Fibroblast of skin of back (primary cell): ENCODE results near the gene PEX1.
"Not testable (repeated sequence)": the region's sequence is repeated elsewhere in the genome, so short reads cannot be mapped to it uniquely, and the experiment has no call there.

Experiments
- DNase-seq: peaks from one replicate; pipeline ENCODE4 v3.0.0-alpha.2; 2013

PEX1 gene

GRCh38 chr7:92504563-92504962 is 23.8 kb downstream of the PEX1 start:
- DNase-seq: no peak

GRCh38 chr7:92503767-92504166 is 24.6 kb downstream of the PEX1 start:
- no peak for DNase-seq

GRCh38 chr7:92498557-92498956 is 29.8 kb downstream of the PEX1 start:
- no peak for DNase-seq

DNA sequence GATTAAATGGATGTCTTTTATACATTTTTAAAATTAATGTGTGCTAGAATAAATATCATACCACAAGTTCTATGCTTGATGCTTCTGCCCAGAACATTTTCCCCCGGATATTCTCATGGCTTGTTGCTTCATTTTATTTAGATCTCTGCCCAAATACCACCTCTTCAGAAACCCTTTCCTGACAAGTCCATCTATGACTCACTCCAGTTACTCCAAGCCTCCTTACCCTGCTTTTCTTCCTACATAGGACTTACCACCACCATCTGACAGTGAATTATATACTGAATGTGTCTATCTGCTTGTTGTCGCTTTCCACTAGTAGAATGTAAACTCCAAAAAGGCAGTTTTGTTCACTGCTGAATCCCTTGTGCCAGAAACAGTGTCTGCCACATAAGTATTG is 31.4 kb downstream of the PEX1 start:
- peak; percentile 29 for DNase-seq

GRCh38 chr7:92489634-92490033 is 38.7 kb downstream of the PEX1 start:
- no peak for DNase-seq

DNA sequence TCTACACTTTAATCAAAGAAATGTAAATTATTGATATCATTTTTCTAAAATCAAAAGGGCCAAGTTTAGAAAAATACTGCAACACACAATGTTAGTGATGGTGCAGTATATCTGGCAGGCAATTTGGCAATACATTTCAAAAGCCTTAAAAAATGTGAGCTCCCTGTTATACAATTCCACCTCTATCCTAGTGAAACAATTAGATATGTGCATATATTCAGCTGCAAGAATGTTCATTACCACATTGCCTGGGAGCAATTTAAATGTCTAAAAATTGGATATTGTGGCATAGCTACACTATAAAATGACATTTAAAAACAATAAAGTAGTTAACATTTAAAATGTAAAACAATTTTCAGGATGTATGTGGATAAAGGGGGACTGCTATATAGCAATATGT is 40.5 kb downstream of the PEX1 start:
- no peak for DNase-seq

GRCh38 chr7:92485974-92486373 is 42.3 kb downstream of the PEX1 start:
- no peak for DNase-seq

DNA sequence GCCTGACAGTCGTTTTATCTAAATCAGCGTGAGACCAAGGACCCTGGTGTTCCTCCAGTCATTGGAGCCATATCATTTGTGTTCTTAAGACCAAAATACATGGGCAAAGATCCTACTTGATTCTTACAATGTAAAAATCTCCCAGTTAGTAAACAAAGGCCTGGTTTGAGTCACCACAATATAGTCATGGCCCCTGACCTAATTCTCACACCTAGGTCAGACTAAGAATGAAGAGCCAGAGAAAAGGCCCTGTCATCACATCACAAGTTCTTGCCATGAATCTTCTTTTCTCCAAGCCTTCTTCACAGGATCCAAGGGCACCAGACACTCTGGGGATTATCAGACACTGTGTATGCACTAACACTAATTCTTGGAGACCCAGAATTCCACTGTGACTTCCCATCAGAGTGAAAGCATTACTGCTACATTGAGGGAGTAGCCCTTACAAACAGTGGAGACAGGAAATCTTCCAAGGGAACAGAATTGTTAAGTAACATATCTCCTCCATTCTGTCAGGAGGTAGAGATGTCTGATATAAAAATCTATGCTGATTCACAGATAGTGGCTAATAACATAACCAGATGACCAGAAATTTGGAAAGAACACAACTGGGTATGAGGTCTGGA is 42.9 kb downstream of the PEX1 start:
- peak; percentile 2 for DNase-seq

GRCh38 chr7:92484226-92484625 is 44.1 kb downstream of the PEX1 start:
- not testable (repeated sequence) for DNase-seq

GRCh38 chr7:92483624-92484023 is 44.7 kb downstream of the PEX1 start:
- not testable (repeated sequence) for DNase-seq

- DNase-seq: not testable (repeated sequence)
Measured at GRCh38 chr7:92479146-92479545, 49.2 kb downstream of the PEX1 start.

GRCh38 chr7:92478711-92479110 is 49.6 kb downstream of the PEX1 start:
- DNase-seq: no peak

GRCh38 chr7:92478095-92478494 is 50.2 kb downstream of the PEX1 start:
- DNase-seq: no peak

GRCh38 chr7:92477681-92478080 is 50.6 kb downstream of the PEX1 start, which contains the start of gene ERVW-1:
ERVW-1 (minus strand) TSS chr7:92477946; CDS start chr7:92470381, 7,565 bp downstream.
- DNase-seq: not testable (repeated sequence)

- DNase-seq: not testable (repeated sequence)
Measured at GRCh38 chr7:92475851-92476590, 52.3 kb downstream of the PEX1 start.

DNA sequence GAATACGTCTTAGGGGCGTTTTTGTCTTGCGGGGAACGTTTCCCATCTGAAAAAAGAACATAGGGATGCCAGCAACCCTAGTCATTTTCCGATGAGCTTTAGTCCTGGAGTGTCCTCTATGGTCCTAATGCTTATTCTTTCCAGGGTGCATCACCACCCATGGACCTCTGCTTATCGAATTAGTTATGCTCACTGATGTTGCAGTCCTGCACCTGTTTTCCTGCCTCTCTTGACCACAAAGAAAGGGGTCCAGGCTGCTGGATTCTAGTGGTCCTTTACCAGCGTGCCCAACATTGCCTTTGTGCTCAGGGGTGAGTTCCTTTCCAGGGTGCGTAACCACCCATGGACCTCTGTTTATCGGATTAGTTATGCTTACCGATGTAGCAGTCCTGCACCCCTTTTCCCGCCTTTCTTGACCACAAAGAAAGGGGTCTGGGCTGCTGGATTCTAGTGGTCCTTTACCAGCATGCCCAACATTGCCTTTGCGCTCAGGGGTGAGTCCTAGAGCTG is 53.0 kb downstream of the PEX1 start:
- DNase-seq: not testable (repeated sequence)

DNA sequence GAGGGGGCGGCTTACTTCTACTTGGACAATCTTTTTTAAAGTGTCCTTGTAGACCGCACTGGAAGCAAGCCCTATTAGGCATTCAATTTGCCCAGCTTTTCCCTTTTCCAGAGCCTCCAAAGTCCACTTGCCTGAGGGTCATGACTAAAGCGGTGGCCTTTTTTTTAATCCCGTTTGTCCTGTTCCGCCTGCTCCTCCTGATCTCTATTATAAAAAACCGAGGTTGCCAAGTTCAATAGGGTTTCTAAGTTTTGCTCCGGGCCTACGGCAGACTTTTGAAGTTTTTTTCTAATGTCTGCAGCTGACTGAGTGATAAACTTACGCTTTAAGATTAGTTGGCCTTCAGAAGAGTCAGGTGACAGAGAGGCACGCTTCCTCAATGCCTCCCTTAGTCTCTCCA is 54.3 kb downstream of the PEX1 start:
- not testable (repeated sequence) for DNase-seq

GRCh38 chr7:92468589-92468988 is 59.7 kb downstream of the PEX1 start:
- not testable (repeated sequence) for DNase-seq

- DNase-seq: no peak
Measured at GRCh38 chr7:92466682-92467081, 61.6 kb downstream of the PEX1 start.

DNA sequence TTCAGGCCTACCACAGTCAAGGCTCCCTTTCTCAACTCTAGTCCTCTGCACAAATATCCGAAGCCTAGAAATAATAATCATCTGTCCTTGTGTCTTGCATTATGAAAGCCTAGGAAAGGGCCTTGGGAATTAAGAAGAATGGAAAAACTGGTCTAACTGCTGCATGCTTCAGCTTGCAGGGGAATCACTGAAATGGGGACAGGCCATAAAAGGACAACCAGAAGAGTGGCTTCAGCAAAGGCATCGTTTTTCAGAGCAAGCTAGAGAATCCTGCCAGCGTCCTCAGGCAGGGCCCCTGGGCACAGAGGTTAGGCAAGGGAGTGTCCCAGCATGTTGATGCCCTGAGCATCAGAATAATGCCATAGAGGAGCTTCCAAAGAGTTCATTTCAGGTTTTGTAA is 63.8 kb downstream of the PEX1 start:
- DNase-seq: no peak

DNA sequence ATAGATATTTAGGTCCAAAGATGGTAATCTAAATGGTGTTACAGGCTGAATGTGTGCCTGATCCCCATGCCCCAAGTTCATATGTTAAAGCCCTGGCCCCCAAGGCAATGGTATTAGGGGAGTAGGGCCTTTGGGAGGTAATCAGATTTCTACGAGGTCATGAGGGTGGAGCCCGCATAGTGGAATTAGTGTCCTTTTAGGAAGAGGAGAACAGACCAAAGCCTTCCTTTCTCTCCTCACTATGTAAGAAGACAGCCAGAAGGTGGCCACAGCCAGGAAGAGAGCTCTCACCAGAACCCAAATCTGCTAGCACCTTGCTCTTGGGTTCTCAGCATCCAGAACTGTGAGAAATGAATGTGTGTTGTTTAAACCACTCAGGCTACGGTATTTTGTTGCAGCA is 65.8 kb downstream of the PEX1 start:
- no peak for DNase-seq

DNA sequence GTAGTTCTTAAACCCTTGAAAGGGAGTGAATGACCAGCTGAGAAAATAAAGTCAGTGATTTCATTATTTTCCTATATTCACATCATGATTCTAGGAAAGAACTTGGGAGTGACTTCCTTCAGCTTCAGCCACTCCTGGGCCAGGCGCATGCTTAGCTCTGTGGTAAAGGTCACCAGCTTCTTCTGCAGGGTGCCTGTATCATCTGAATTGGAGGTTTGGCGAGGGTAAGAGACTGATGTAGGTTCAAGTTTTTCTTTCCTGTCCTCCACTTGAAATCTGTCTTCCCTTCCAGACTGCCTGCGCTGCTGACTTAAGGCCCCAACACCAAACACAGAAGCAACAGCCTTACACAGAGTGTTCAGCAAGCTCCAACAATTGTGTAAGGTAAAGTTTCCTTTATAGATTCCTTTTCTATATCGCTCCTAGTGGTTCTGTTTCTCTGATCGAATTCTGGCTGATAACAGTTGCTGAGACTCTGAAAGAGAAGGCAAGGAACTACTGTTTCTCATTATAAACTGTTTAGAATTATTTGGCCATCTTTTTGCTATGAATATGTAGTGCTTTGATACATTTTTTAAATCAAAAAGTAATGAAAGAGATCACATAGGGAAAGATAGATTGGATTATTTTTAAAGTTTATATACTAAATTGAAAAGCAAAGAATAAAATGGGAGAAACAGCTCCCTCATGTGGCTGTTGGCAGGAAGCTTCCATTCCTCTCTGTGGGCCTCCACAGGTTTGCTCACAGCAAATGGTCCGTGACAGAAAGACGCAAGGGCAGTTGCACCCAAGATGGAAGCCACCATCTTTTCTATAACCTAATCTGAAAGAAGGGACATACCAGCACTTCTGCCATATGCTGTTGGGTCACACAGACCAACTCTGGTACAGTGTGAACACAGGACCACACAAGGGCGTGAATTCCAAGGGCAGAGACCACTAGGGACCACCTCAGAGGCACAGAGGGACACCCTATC is 67.0 kb downstream of the PEX1 start:
- DNase-seq: peak; percentile 45

DNA sequence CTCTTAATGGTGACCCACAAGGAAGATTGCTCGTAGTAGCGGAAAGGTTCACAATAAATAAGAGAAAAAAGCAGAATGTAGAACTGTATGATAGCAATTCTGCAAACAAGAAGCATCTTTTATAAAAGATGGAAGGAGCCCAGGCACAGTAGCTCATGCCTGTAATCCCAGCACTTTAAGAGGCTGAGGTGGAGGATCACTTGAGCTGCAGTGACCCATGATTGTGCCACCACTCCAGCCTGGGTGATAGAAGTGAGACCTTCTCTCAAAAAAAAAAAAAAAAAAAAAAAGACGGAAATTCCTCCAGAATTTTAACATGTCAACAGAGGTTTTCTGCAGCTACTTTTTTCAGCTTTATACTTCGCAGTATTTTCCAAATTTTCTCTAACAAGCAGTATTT is 67.8 kb downstream of the PEX1 start:
- no peak for DNase-seq
